Stomach smooth muscle (tissue), 2 donors: ENCODE results near the gene MIPOL1.
A peak's percentile ranks its signal among the peaks of the same experiment; 100 is the strongest.
"Not testable (repeated sequence)": the region's sequence is repeated elsewhere in the genome, so short reads cannot be mapped to it uniquely, and the experiment has no call there.

Experiments used
- H3K27ac ChIP-seq: one replicate; pipeline ENCODE4 v1.7.0; 2013; ENCODE audit warnings: mild to moderate bottlenecking, low read length, inconsistent platforms
- H3K27me3 ChIP-seq, 2 donors: one replicate each; pipeline ENCODE4 v1.7.0; 2013; ENCODE audit warnings: low read length in 2 of 2; ENCODE audit not compliant: insufficient read depth in 2 of 2, control insufficient read depth in 1 of 2
- H3K36me3 ChIP-seq, 2 donors: one replicate each; pipeline ENCODE4 v1.7.0; 2013; ENCODE audit warnings: low read length in 2 of 2; ENCODE audit not compliant: control insufficient read depth in 2 of 2, insufficient read depth in 2 of 2
- H3K4me1 ChIP-seq: one replicate; pipeline ENCODE4 v1.7.0; 2013; ENCODE audit warnings: low read length; ENCODE audit not compliant: control insufficient read depth, insufficient read depth
- H3K4me3 ChIP-seq, 2 donors: one replicate each; pipeline ENCODE4 v1.7.0; 2013; ENCODE audit warnings: low read length in 2 of 2
- H3K9ac ChIP-seq, 2 donors: one replicate each; pipeline ENCODE4 v1.7.0; 2013; ENCODE audit warnings: low read length in 2 of 2, mild to moderate bottlenecking in 1 of 2
- H3K9me3 ChIP-seq, 2 donors: one replicate each; pipeline ENCODE4 v1.7.0; 2013; ENCODE audit warnings: low read length in 2 of 2; ENCODE audit not compliant: control insufficient read depth in 2 of 2
- donor health status: healthy.
- donor health status: Pancreatic carcinoma.

The MIPOL1 gene, protein sequence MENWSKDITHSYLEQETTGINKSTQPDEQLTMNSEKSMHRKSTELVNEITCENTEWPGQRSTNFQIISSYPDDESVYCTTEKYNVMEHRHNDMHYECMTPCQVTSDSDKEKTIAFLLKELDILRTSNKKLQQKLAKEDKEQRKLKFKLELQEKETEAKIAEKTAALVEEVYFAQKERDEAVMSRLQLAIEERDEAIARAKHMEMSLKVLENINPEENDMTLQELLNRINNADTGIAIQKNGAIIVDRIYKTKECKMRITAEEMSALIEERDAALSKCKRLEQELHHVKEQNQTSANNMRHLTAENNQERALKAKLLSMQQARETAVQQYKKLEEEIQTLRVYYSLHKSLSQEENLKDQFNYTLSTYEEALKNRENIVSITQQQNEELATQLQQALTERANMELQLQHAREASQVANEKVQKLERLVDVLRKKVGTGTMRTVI

DNA sequence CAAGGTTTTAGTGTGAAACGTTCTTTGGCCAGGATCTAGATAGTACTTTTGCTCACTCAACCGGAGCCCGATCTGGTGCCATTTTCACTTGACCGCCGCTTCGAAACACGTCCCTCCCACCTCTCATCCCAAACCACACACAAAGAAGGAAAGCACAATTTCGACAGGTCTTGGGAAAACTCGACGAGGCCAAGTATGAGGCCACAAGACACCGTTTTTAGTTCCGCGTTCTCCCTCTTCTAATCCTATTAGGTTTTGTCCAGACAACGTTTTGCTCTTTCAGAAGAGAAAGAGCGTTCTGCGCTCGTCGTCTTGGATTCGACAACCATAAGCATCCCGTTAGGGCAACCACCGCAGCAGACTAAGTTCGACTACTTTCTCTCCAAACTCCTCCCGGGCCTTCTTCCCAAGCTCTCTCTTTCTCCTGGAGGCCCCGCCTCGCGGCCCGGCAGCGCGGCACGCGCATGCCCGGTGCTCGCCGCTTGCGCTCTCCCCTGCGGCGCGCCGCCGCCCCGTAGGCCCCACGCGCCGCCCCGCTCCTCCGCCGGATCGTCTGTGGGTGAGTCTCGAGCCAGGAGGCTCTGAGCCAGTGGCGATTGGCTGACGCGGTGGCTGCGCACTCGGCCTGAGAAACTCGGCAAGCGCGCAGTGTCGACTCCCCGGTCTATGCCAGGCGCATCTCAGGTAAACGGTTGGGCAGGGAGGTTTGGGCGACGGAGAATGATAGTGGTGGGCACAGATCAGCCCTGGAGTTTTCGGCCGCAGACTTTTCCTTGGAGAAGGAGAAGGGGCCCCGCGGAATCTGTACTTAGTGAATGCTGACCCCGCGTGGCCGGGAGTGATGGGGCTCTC lies at the start of gene MIPOL1:
Gene MIPOL1 (plus strand): TSS at position 517 of the 852 bp plus-strand sequence. CDS start 49,952 bp downstream, outside the sequence.
- no peaks in the 10 kb centered on the region for H3K36me3 ChIP-seq
- no peaks in the 10 kb centered on the region for H3K9me3 ChIP-seq
- peak within 1 kb of the TSS; percentile 96 for H3K27ac ChIP-seq
- no peaks in the 10 kb centered on the region for H3K4me1 ChIP-seq
- H3K27me3 ChIP-seq: no peaks in the 10 kb centered on the region
- peak within 1 kb of the TSS; percentile 90 to 95 for H3K4me3 ChIP-seq
- H3K9ac ChIP-seq: peak within 1 kb of the TSS; percentile 96 to 98

GRCh38 chr14:37150414-37150813 lies 47.3 kb upstream of the MIPOL1 start:
- no peaks in the 10 kb centered on the region for H3K9me3 ChIP-seq
- no peak overlapping the region for H3K4me3 ChIP-seq
- no peaks in the 10 kb centered on the region for H3K36me3 ChIP-seq
- H3K27me3 ChIP-seq: no peaks in the 10 kb centered on the region
- H3K9ac ChIP-seq: no peak overlapping the region
- H3K4me1 ChIP-seq: no peaks in the 10 kb centered on the region
- H3K27ac ChIP-seq: no peak overlapping the region

- no peak overlapping the region for H3K27ac ChIP-seq
- no peak overlapping the region for H3K4me3 ChIP-seq
- no peaks in the 10 kb centered on the region for H3K9me3 ChIP-seq
- no peaks in the 10 kb centered on the region for H3K27me3 ChIP-seq
- no peaks in the 10 kb centered on the region for H3K4me1 ChIP-seq
- H3K9ac ChIP-seq: no peak overlapping the region
- H3K36me3 ChIP-seq: no peaks in the 10 kb centered on the region
Observed at GRCh38 chr14:37153005-37153404, 44.7 kb upstream of the MIPOL1 start.

DNA sequence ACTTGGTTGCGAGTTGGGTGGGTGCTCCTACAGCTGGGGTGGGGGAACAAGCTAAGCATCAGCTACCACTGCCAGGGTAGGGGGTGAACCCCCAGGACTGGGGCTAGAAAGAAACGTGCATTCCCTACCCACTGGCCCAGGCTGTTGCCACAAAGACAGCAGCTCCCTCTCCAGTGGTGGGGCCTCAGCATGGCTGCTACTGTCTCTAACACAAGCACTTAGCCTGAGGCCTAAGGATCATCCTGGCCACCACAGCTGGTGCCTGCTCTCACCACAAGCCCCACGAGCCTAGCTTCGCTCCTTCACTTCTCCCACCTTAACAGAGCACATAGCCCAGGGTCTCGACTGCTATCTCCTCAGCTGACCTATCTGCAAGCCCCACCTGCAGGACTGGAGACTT lies 44.3 kb upstream of the MIPOL1 start:
- no peaks in the 10 kb centered on the region for H3K9me3 ChIP-seq
- H3K9ac ChIP-seq: no peak overlapping the region
- H3K4me3 ChIP-seq: no peak overlapping the region
- H3K36me3 ChIP-seq: no peaks in the 10 kb centered on the region
- H3K4me1 ChIP-seq: no peaks in the 10 kb centered on the region
- no peak overlapping the region for H3K27ac ChIP-seq
- no peaks in the 10 kb centered on the region for H3K27me3 ChIP-seq

GRCh38 chr14:37157987-37158386 lies 39.8 kb upstream of the MIPOL1 start:
- no peaks in the 10 kb centered on the region for H3K4me1 ChIP-seq
- no peak overlapping the region for H3K4me3 ChIP-seq
- H3K27me3 ChIP-seq: no peaks in the 10 kb centered on the region
- no peaks in the 10 kb centered on the region for H3K9me3 ChIP-seq
- no peaks in the 10 kb centered on the region for H3K36me3 ChIP-seq
- H3K9ac ChIP-seq: no peak overlapping the region
- no peak overlapping the region for H3K27ac ChIP-seq

DNA sequence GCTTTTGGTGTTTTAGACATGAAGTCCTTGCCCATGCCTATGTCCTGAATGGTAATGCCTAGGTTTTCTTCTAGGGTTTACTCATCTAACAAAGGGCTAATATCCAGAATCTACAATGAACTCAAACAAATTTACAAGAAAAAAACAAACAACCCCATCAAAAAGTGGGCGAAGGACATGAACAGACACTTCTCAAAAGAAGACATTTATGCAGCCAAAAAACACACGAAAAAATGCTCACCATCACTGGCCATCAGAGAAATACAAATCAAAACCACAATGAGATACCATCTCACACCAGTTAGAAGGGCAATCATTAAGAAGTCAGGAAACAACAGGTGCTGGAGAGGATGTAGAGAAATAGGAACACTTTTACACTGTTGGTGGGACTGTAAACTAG lies 35.4 kb upstream of the MIPOL1 start:
- not testable (repeated sequence) for H3K27ac ChIP-seq, H3K9me3 ChIP-seq, H3K4me3 ChIP-seq, H3K27me3 ChIP-seq, H3K4me1 ChIP-seq, H3K9ac ChIP-seq, H3K36me3 ChIP-seq

- Histone ChIP-seq H3K9me3 (no peaks in the 10 kb centered on the region), H3K27me3 (no peaks in the 10 kb centered on the region), H3K27ac (no peak overlapping the region), H3K36me3 (no peaks in the 10 kb centered on the region), H3K4me3 (no peak overlapping the region), H3K9ac (no peak overlapping the region), H3K4me1 (no peaks in the 10 kb centered on the region)
Observed at GRCh38 chr14:37165794-37166193, 31.9 kb upstream of the MIPOL1 start.

- Histone ChIP-seq H3K27ac (no peak overlapping the region), H3K27me3 (no peaks in the 10 kb centered on the region), H3K9me3 (no peaks in the 10 kb centered on the region), H3K9ac (no peak overlapping the region), H3K4me1 (no peaks in the 10 kb centered on the region), H3K36me3 (no peaks in the 10 kb centered on the region), H3K4me3 (no peak overlapping the region)
Observed at GRCh38 chr14:37167151-37168047, 30.3 kb upstream of the MIPOL1 start.

DNA sequence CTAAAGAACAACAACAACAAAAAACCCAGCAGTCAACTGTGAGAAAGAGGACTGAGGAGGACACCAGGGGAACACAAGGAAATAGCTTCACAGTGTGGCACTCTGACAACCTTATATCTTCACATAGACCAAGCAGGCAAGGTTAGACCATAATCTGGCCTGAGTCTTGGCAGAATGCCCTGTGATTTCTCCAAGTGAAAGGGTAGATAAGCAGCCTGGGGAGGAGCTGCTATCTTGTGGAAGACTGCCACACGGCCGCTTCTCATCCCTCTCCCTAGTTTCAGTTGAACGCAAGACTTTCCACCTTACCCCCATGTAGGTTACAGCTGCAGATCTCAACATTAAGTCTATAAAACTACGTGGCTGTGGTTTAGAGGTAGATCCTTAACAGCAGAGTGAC lies 29.0 kb upstream of the MIPOL1 start:
- no peaks in the 10 kb centered on the region for H3K36me3 ChIP-seq
- no peak overlapping the region for H3K9ac ChIP-seq
- H3K4me3 ChIP-seq: no peak overlapping the region
- H3K9me3 ChIP-seq: no peaks in the 10 kb centered on the region
- peaks cover 6% of the 10 kb centered on the region for H3K4me1 ChIP-seq
- no peak overlapping the region for H3K27ac ChIP-seq
- no peaks in the 10 kb centered on the region for H3K27me3 ChIP-seq

DNA sequence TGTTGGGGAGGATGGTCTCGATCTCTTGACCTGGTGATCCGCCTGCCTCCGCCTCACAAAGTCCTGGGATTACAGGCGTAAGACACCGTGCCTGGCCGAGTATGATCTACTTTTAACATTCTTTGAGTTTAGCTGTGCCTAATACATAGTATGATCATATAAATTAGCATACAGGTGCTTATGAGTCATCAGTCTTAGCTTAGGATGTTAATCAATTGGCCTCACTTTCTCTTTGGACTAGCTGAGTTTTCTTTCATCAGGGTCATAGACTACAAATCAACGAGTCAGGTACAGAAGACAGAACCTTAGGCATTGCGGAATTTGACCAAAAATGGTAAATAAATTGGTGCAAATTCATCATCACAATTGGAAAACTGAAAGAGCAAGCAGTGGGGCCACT lies 27.5 kb upstream of the MIPOL1 start:
- Histone ChIP-seq H3K9me3 (no peaks in the 10 kb centered on the region), H3K27me3 (no peaks in the 10 kb centered on the region), H3K4me1 (peaks cover 6% of the 10 kb centered on the region), H3K9ac (no peak overlapping the region), H3K4me3 (no peak overlapping the region), H3K27ac (no peak overlapping the region), H3K36me3 (no peaks in the 10 kb centered on the region)
